HepG2 (cell line): ENCODE data around the gene CCDC158.

Experiments
- ARHGAP35 ChIP-seq: sonication (generic); formaldehyde crosslinking; IDR thresholded peaks from 2 replicates; pipeline ENCODE4 v1.9.0; 2022; ENCODE audit warnings: mild to moderate bottlenecking, inconsistent platforms, moderate library complexity, missing genetic modification reagents, borderline replicate concordance
- ATF1 ChIP-seq: IDR thresholded peaks from 2 replicates; pipeline ENCODE4 v1.6.1; 2016; ENCODE audit warnings: mild to moderate bottlenecking, control low read depth
- KMT2A ChIP-seq: sonication (generic); formaldehyde crosslinking; IDR thresholded peaks from 2 replicates; pipeline ENCODE4 v1.4.0; 2020; ENCODE audit warnings: missing genetic modification reagents
- NONO ChIP-seq, 2 experiments: fragments of 450-650 bp in 1 of 2; sonication (generic) in 1 of 2; formaldehyde crosslinking in 1 of 2; IDR thresholded peaks in 1 of 2; conservative IDR thresholded peaks in 1 of 2; 2 replicates each; pipeline versions ENCODE4 v1.6.1 to v1.8.0; 2017 to 2022; ENCODE audit warnings: mild to moderate bottlenecking in 1 of 2, missing genetic modification reagents in 1 of 2, moderate library complexity in 1 of 2
- RFX5 ChIP-seq: IDR thresholded peaks from 2 replicates; pipeline ENCODE4 v1.6.1; 2011; ENCODE audit warnings: low read depth, low read length, improper control_type of control experiment
- SOX6 ChIP-seq, 2 experiments: fragments of 450-650 bp in 1 of 2; sonication (generic) in 1 of 2; formaldehyde crosslinking in 1 of 2; IDR thresholded peaks; 2 replicates each; pipeline versions ENCODE4 v1.4.0 to v1.6.1; 2017 to 2020; ENCODE audit warnings: antibody characterized with exemption in 1 of 2, mild to moderate bottlenecking in 1 of 2, missing genetic modification reagents in 1 of 2
- ZNF224 ChIP-seq: sonication (generic); formaldehyde crosslinking; IDR thresholded peaks from 2 replicates; pipeline ENCODE4 v1.5.0; 2020; ENCODE audit warnings: mild to moderate bottlenecking, missing genetic modification reagents

- TF ChIP-seq RFX5 (no peak), ATF1 (CRISPR knock-in tag) (no peak), SOX6 (IDR thresholded peaks at IDR 0.05) (no peak), SOX6 (CRISPR knock-in tag; IDR thresholded peaks at IDR 0.05) (no peak), KMT2A (CRISPR knock-in tag) (no peak), ZNF224 (CRISPR knock-in tag) (no peak), ARHGAP35 (CRISPR knock-in tag) (no peak), NONO (IDR thresholded peaks at IDR 0.05) (no peak), NONO (CRISPR knock-in tag; conservative IDR thresholded peaks at IDR 0.05) (no peak)
These were observed 9.8 kb upstream of the CCDC158 start for GRCh38 chr4:76430519-76431388.
